ENCODE results near the gene RAP2A. TPM values are rescaled to one million over a fixed set of nuclear protein-coding genes. Genes with fewer than 3 reads are reported as not detected.

RAP2A gene
- total RNA-seq, 1 donor from 2014 or later: 70.9 TPM

GRCh38 chr13:97468331-97468730, 34.4 kb downstream of the RAP2A start:
- no peak overlapping the region for H3K27ac Mint-ChIP-seq
- TF ChIP-seq EZH2phosphoT487 (IDR thresholded peaks at IDR 0.05) (no peak), CTCF (IDR thresholded peaks at IDR 0.05) (no peak), EZH2 (IDR thresholded peaks at IDR 0.05) (no peak)
- no peaks in the 10 kb centered on the region for H3K27me3 Mint-ChIP-seq (ENCODE audit: insufficient read depth, low read depth)
- Histone ChIP-seq H3K27ac (no peak overlapping the region), H3K36me3 (peaks cover 6% of the 10 kb centered on the region), H3K4me3 (no peak overlapping the region), H2AFZ (replicated peaks) (no peak overlapping the region), H3K9me3 (ENCODE audit: low read depth) (no peaks in the 10 kb centered on the region), H3K4me2 (no peak overlapping the region), H3K27me3 (no peaks in the 10 kb centered on the region), H3K79me2 (ENCODE audit: low read depth) (no peaks in the 10 kb centered on the region), H4K20me1 (ENCODE audit: low read depth) (no peaks in the 10 kb centered on the region), H3K9ac (no peak overlapping the region), H3K4me1 (no peaks in the 10 kb centered on the region), H3F3A (ENCODE audit: low read depth) (no peaks in the 10 kb centered on the region)
- no peaks in the 10 kb centered on the region for H3K9me3 Mint-ChIP-seq
- H3K4me1 Mint-ChIP-seq: no peaks in the 10 kb centered on the region
- H3K4me3 Mint-ChIP-seq: no peak overlapping the region
- H3K36me3 Mint-ChIP-seq: peaks cover 7% of the 10 kb centered on the region
- DNase-seq (ENCODE audit: low spot score): no peak

- H2AFZ ChIP-seq (replicated peaks): no peak overlapping the region
- Mint-ChIP-seq H3K36me3 (peaks cover 2% of the 10 kb centered on the region), H3K27me3 (ENCODE audit: insufficient read depth, low read depth) (no peaks in the 10 kb centered on the region), H3K27ac (no peak overlapping the region), H3K4me1 (no peaks in the 10 kb centered on the region), H3K4me3 (no peak overlapping the region), H3K9me3 (no peaks in the 10 kb centered on the region)
- peaks cover 6% of the 10 kb centered on the region for H3K36me3 ChIP-seq
- H3K4me1 ChIP-seq: no peaks in the 10 kb centered on the region
- no peaks in the 10 kb centered on the region for H3F3A ChIP-seq (ENCODE audit: low read depth)
- TF ChIP-seq EZH2phosphoT487 (IDR thresholded peaks at IDR 0.05) (no peak), CTCF (IDR thresholded peaks at IDR 0.05) (no peak), EZH2 (IDR thresholded peaks at IDR 0.05) (no peak)
- no peaks in the 10 kb centered on the region for H3K9me3 ChIP-seq (ENCODE audit: low read depth)
- H3K4me3 ChIP-seq: no peak overlapping the region
- no peaks in the 10 kb centered on the region for H3K27me3 ChIP-seq
- no peak overlapping the region for H3K9ac ChIP-seq
- no peaks in the 10 kb centered on the region for H3K79me2 ChIP-seq (ENCODE audit: low read depth)
- H3K27ac ChIP-seq: no peak overlapping the region
- no peak overlapping the region for H3K4me2 ChIP-seq
- no peak for DNase-seq (ENCODE audit: low spot score)
- H4K20me1 ChIP-seq (ENCODE audit: low read depth): no peaks in the 10 kb centered on the region
Observed at GRCh38 chr13:97471711-97472110, 37.7 kb downstream of the RAP2A start.

- H3K9ac ChIP-seq: no peak overlapping the region
- H4K20me1 ChIP-seq (ENCODE audit: low read depth): no peaks in the 10 kb centered on the region
- H3K36me3 ChIP-seq: no peaks in the 10 kb centered on the region
- H3F3A ChIP-seq (ENCODE audit: low read depth): no peaks in the 10 kb centered on the region
- TF ChIP-seq CTCF (IDR thresholded peaks at IDR 0.05) (no peak), EZH2 (IDR thresholded peaks at IDR 0.05) (no peak), EZH2phosphoT487 (IDR thresholded peaks at IDR 0.05) (no peak)
- Mint-ChIP-seq H3K4me1 (no peaks in the 10 kb centered on the region), H3K27me3 (ENCODE audit: insufficient read depth, low read depth) (no peaks in the 10 kb centered on the region), H3K27ac (no peak overlapping the region), H3K9me3 (no peaks in the 10 kb centered on the region), H3K36me3 (peaks cover 2% of the 10 kb centered on the region), H3K4me3 (no peak overlapping the region)
- no peaks in the 10 kb centered on the region for H3K79me2 ChIP-seq (ENCODE audit: low read depth)
- no peak overlapping the region for H3K4me2 ChIP-seq
- H3K4me3 ChIP-seq: no peak overlapping the region
- H3K9me3 ChIP-seq (ENCODE audit: low read depth): no peaks in the 10 kb centered on the region
- DNase-seq (ENCODE audit: low spot score): no peak
- no peak overlapping the region for H2AFZ ChIP-seq (replicated peaks)
- H3K4me1 ChIP-seq: no peaks in the 10 kb centered on the region
- no peak overlapping the region for H3K27ac ChIP-seq
- H3K27me3 ChIP-seq: no peaks in the 10 kb centered on the region
Observed at GRCh38 chr13:97474349-97474980, 40.5 kb downstream of the RAP2A start.

Data from neural progenitor cell (in vitro differentiated cells).